ENCODE data around the gene ZNF263. TPM values are rescaled to one million over a fixed set of nuclear protein-coding genes. Genes with fewer than 3 reads are reported as not detected.
A peak's percentile ranks its signal among the peaks of the same experiment; 100 is the strongest.

Gene ZNF263
- total and polyA plus RNA-seq, 2 of the 13 experiments (the other 11 are each of a cell fraction or from before 2014, with no cell fraction given), result 10.2 to 41.2 TPM

GRCh38 chr16:3295783-3296182, 12.5 kb downstream of the ZNF263 start (continued):
- no peak for TF ChIP-seq ZNF367 (CRISPR knock-in tag; IDR thresholded peaks at IDR 0.05; ENCODE audit: borderline replicate concordance)
- TF ChIP-seq, protein P1, sequence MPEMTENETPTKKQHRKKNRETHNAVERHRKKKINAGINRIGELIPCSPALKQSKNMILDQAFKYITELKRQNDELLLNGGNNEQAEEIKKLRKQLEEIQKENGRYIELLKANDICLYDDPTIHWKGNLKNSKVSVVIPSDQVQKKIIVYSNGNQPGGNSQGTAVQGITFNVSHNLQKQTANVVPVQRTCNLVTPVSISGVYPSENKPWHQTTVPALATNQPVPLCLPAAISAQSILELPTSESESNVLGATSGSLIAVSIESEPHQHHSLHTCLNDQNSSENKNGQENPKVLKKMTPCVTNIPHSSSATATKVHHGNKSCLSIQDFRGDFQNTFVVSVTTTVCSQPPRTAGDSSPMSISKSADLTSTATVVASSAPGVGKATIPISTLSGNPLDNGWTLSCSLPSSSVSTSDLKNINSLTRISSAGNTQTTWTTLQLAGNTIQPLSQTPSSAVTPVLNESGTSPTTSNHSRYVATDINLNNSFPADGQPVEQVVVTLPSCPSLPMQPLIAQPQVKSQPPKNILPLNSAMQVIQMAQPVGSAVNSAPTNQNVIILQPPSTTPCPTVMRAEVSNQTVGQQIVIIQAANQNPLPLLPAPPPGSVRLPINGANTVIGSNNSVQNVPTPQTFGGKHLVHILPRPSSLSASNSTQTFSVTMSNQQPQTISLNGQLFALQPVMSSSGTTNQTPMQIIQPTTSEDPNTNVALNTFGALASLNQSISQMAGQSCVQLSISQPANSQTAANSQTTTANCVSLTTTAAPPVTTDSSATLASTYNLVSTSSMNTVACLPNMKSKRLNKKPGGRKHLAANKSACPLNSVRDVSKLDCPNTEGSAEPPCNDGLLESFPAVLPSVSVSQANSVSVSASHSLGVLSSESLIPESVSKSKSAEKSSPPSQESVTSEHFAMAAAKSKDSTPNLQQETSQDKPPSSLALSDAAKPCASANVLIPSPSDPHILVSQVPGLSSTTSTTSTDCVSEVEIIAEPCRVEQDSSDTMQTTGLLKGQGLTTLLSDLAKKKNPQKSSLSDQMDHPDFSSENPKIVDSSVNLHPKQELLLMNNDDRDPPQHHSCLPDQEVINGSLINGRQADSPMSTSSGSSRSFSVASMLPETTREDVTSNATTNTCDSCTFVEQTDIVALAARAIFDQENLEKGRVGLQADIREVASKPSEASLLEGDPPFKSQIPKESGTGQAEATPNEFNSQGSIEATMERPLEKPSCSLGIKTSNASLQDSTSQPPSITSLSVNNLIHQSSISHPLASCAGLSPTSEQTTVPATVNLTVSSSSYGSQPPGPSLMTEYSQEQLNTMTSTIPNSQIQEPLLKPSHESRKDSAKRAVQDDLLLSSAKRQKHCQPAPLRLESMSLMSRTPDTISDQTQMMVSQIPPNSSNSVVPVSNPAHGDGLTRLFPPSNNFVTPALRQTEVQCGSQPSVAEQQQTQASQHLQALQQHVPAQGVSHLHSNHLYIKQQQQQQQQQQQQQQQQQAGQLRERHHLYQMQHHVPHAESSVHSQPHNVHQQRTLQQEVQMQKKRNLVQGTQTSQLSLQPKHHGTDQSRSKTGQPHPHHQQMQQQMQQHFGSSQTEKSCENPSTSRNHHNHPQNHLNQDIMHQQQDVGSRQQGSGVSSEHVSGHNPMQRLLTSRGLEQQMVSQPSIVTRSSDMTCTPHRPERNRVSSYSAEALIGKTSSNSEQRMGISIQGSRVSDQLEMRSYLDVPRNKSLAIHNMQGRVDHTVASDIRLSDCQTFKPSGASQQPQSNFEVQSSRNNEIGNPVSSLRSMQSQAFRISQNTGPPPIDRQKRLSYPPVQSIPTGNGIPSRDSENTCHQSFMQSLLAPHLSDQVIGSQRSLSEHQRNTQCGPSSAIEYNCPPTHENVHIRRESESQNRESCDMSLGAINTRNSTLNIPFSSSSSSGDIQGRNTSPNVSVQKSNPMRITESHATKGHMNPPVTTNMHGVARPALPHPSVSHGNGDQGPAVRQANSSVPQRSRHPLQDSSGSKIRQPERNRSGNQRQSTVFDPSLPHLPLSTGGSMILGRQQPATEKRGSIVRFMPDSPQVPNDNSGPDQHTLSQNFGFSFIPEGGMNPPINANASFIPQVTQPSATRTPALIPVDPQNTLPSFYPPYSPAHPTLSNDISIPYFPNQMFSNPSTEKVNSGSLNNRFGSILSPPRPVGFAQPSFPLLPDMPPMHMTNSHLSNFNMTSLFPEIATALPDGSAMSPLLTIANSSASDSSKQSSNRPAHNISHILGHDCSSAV (CRISPR knock-in tag; IDR thresholded peaks at IDR 0.05; ENCODE audit: borderline replicate concordance), result no peak

DNA sequence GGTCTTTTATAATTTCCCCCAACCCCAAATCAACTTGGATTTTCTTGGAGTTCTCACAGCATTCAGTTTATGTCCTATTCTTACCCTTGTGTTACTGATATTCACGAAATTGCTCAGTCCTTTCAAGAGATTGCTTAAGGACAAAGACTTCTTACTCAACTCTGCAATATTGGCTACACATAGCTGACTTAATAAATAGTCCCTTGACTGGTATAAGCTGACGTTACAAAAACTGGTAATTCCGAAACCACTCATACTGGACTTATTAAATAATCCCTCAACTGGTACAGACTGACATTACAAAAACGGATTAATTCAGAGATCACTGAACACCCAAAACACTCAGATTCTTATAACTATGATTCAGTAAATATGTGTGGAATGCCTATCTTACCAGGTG, 21.1 kb downstream of the ZNF263 start:
- Histone ChIP-seq H3K27ac (ENCODE audit: extremely low read length, insufficient read depth, low read length) (no peak overlapping the region), H3K9ac (ENCODE audit: insufficient read depth, low read depth, low read length) (no peak overlapping the region), H3K36me3 (replicated peaks in 1 of 2; ENCODE audit: control insufficient read depth in 1 of 2, insufficient read depth in 2 of 2, low read length in 2 of 2) (peaks cover 0 to 2% of the 10 kb centered on the region in 2 experiments; a peak in 2 of 5 replicates), H4K20me1 (ENCODE audit: insufficient read depth, low read length) (no peaks in the 10 kb centered on the region), H3K4me3 (replicated peaks in 1 of 3; ENCODE audit: insufficient read depth in 1 of 3, low read depth in 2 of 3, low read length in 3 of 3) (no peak overlapping the region), H2AFZ (ENCODE audit: low read length) (no peak overlapping the region), H3K4me2 (ENCODE audit: low read depth, low read length) (no peak overlapping the region), H3K27me3 (ENCODE audit: control insufficient read depth in 1 of 2, insufficient read depth in 2 of 2, low read length in 2 of 2) (no peaks in the 10 kb centered on the region), H3K4me1 (ENCODE audit: insufficient read depth, low read length) (no peaks in the 10 kb centered on the region), H3K9me3 (ENCODE audit: low read length) (no peaks in the 10 kb centered on the region), H3K79me2 (ENCODE audit: insufficient read depth, low read length) (no peaks in the 10 kb centered on the region)
- no TSS peak for BruUV-seq (replicated peaks)
- intact Hi-C loops (cut with micrococcal nuclease; ENCODE audit: unreplicated experiment), result no loop called here
- FAIRE-seq (no peak), DNase-seq (ENCODE audit: low spot score) (no peak), ATAC-seq (no peak)
- POLR2A ChIA-PET, result no interaction called here
- in situ Hi-C loops (cut with HindIII; ENCODE audit: extremely low pct_ligation_motif_present, low pct_unique_long_range_greater_than_20kb), result no loop called here
- CTCF ChIA-PET (ENCODE audit: low intra/inter-chr PET ratio, low total read pairs), result no interaction called here
- WGBS (ENCODE audit: low lambda C conversion rate), result 80% methylated on average over 4 of the region's 4 CpGs
- TF ChIP-seq, protein P2, sequence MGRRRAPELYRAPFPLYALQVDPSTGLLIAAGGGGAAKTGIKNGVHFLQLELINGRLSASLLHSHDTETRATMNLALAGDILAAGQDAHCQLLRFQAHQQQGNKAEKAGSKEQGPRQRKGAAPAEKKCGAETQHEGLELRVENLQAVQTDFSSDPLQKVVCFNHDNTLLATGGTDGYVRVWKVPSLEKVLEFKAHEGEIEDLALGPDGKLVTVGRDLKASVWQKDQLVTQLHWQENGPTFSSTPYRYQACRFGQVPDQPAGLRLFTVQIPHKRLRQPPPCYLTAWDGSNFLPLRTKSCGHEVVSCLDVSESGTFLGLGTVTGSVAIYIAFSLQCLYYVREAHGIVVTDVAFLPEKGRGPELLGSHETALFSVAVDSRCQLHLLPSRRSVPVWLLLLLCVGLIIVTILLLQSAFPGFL (CRISPR knock-in tag; IDR thresholded peaks at IDR 0.05), result no peak
- TF ChIP-seq ZNF3 (CRISPR knock-in tag; IDR thresholded peaks at IDR 0.05) (no peak), MAFK (conservative IDR thresholded peaks at IDR 0.05 in 1 of 2, IDR thresholded peaks at IDR 0.05 in 1 of 2; ENCODE audit: low read length in 2 of 2) (peak; percentile 3 to 6; a peak in 1 of 4 replicates)

Measured in HepG2 (cell line).